H1 (cell line): ENCODE results near the gene FBLN2. TPM values are rescaled to one million over a fixed set of nuclear protein-coding genes. Genes with fewer than 3 reads are reported as not detected.

Experiments
- CTCF ChIA-PET: fragments of 300-600 bp; sonication (Branson Sonifier 250); formaldehyde crosslinking; loops from one replicate; lab custom pipeline; 2021; ENCODE audit not compliant: partially characterized antibody; lab: Charles Lee
- POLR2A ChIA-PET: fragments of 300-600 bp; sonication (Branson Sonifier 250); formaldehyde crosslinking; loops from one replicate; lab custom pipeline; 2021; ENCODE audit warnings: inconsistent platforms; ENCODE audit not compliant: partially characterized antibody; lab: Charles Lee
- DNase-seq, 2 experiments: peaks; one replicate each; pipeline versions ENCODE4 v3.0.0 to v3.0.0-alpha.2; 2010 to 2022; ENCODE audit warnings: low spot score in 2 of 2, low read depth in 1 of 2, mixed read lengths in 1 of 2
- FAIRE-seq: peaks from 2 replicates; lab custom pipeline; 2011; peaks lifted over from hg19 to GRCh38; lab: Jason Lieb, UNC
- H2AFZ ChIP-seq: 2 replicates; pipeline ENCODE4 v1.8.1; 2012; ENCODE audit warnings: low read length, inconsistent platforms
- H2AK5ac ChIP-seq: 2 replicates; pipeline ENCODE4 v1.6.1; 2013; ENCODE audit warnings: low read depth, low read length
- H2BK120ac ChIP-seq: replicated peaks from 2 replicates; pipeline ENCODE3; 2013; ENCODE audit warnings: low read depth, low read length, inconsistent platforms
- H2BK12ac ChIP-seq: 2 replicates; pipeline ENCODE4 v1.6.1; 2013; ENCODE audit warnings: low read depth, low read length
- H2BK15ac ChIP-seq: 2 replicates; pipeline ENCODE4 v1.6.1; 2013; ENCODE audit warnings: low read length
- H2BK20ac ChIP-seq: 2 replicates; pipeline ENCODE4 v1.6.1; 2013; ENCODE audit warnings: low read length
- H2BK5ac ChIP-seq: 2 replicates; pipeline ENCODE4 v1.6.1; 2013; ENCODE audit warnings: low read depth, low read length
- H3K14ac ChIP-seq: 2 replicates; pipeline ENCODE4 v1.6.1; 2013; ENCODE audit warnings: inconsistent platforms; ENCODE audit not compliant: insufficient read length
- H3K18ac ChIP-seq: 2 replicates; pipeline ENCODE4 v1.6.1; 2013; ENCODE audit warnings: low read length; ENCODE audit errors: extremely low read depth
- H3K23ac ChIP-seq: 2 replicates; pipeline ENCODE4 v1.6.1; 2013; ENCODE audit warnings: inconsistent platforms; ENCODE audit not compliant: insufficient read length
- H3K23me2 ChIP-seq: 2 replicates; pipeline ENCODE4 v1.6.1; 2013; ENCODE audit warnings: low read depth, low read length
- H3K27ac ChIP-seq: 2 replicates; pipeline ENCODE4 v1.6.1; 2011; ENCODE audit warnings: low read depth, low read length, inconsistent platforms
- H3K27me3 ChIP-seq, 4 experiments: replicated peaks in 1 of 4; 1 replicate in 1 of 4; 2 replicates in 3 of 4; pipeline versions ENCODE4 v1.6.1 to v1.8.1; 2011 to 2013; ENCODE audit warnings: low read length in 3 of 4, mild to moderate bottlenecking in 3 of 4, inconsistent platforms in 2 of 4, mixed read lengths in 2 of 4, moderate library complexity in 1 of 4; ENCODE audit not compliant: control insufficient read depth in 3 of 4, insufficient read depth in 3 of 4; ENCODE audit errors: extremely low read depth in 1 of 4
- H3K36me3 ChIP-seq, 4 experiments: 2 replicates each; pipeline versions ENCODE4 v1.6.1 to v1.8.1; 2011 to 2013; ENCODE audit warnings: mild to moderate bottlenecking in 4 of 4, low read length in 3 of 4, moderate library complexity in 2 of 4, control low read depth in 1 of 4, inconsistent platforms in 1 of 4; ENCODE audit not compliant: insufficient read depth in 4 of 4, control insufficient read depth in 2 of 4
- H3K4ac ChIP-seq: replicated peaks from 2 replicates; pipeline ENCODE3; 2013; ENCODE audit warnings: low read length, low read depth, mixed read lengths, inconsistent platforms; ENCODE audit not compliant: insufficient read length
- H3K4me1 ChIP-seq, 4 experiments: replicated peaks in 1 of 4; 1 replicate in 1 of 4; 2 replicates in 3 of 4; pipeline versions ENCODE4 v1.6.1 to v1.8.1; 2011 to 2013; ENCODE audit warnings: low read length in 3 of 4, inconsistent platforms in 2 of 4, mixed read lengths in 1 of 4; ENCODE audit not compliant: insufficient read depth in 4 of 4, control insufficient read depth in 3 of 4
- H3K4me2 ChIP-seq, 2 experiments: 2 replicates each; pipeline versions ENCODE4 v1.6.1 to v1.8.1; 2011 to 2013; ENCODE audit warnings: low read depth in 2 of 2, low read length in 2 of 2, control low read depth in 1 of 2, inconsistent platforms in 1 of 2, mild to moderate bottlenecking in 1 of 2; ENCODE audit not compliant: insufficient read depth in 1 of 2
- H3K4me3 ChIP-seq, 4 experiments: fragments of 200-600, 300-600 bp in 1 of 4; sonication (generic), shearing (Covaris generic), sonication (Bioruptor Twin) in 1 of 4; 2 replicates each; pipeline versions ENCODE4 v1.5.1 to v1.8.1; 2011 to 2016; ENCODE audit warnings: low read length in 4 of 4, low read depth in 3 of 4, control low read depth in 2 of 4, inconsistent platforms in 2 of 4, mild to moderate bottlenecking in 2 of 4, mixed read lengths in 1 of 4, moderate library complexity in 1 of 4; ENCODE audit not compliant: insufficient read depth in 2 of 4; ENCODE audit errors: extremely low read depth in 1 of 4
- H3K56ac ChIP-seq: replicated peaks from 2 replicates; pipeline ENCODE3; 2013; ENCODE audit warnings: low read depth, mild to moderate bottlenecking, mixed read lengths, low read length, inconsistent platforms; ENCODE audit not compliant: insufficient read length
- H3K79me1 ChIP-seq: 2 replicates; pipeline ENCODE4 v1.6.1; 2013; ENCODE audit warnings: low read depth, low read length, control low read depth
- H3K79me2 ChIP-seq, 2 experiments: 2 replicates each; pipeline versions ENCODE4 v1.6.1 to v1.8.1; 2012 to 2013; ENCODE audit warnings: low read length in 2 of 2, mild to moderate bottlenecking in 2 of 2, inconsistent platforms in 1 of 2; ENCODE audit not compliant: insufficient read depth in 2 of 2, control insufficient read depth in 1 of 2
- H3K9ac ChIP-seq, 4 experiments: replicated peaks in 1 of 4; 1 replicate in 1 of 4; 2 replicates in 3 of 4; pipeline versions ENCODE4 v1.6.1 to v1.8.1; 2011 to 2013; ENCODE audit warnings: low read depth in 3 of 4, low read length in 3 of 4, control low read depth in 2 of 4, mild to moderate bottlenecking in 2 of 4, moderate library complexity in 2 of 4, inconsistent platforms in 1 of 4; ENCODE audit errors: extremely low read depth in 1 of 4
- H3K9me3 ChIP-seq, 2 experiments: 2 replicates each; pipeline versions ENCODE4 v1.6.1 to v1.8.1; 2012 to 2013; ENCODE audit warnings: mild to moderate bottlenecking in 2 of 2, moderate library complexity in 2 of 2, control low read depth in 1 of 2, inconsistent platforms in 1 of 2, low read depth in 1 of 2, low read length in 1 of 2, mixed read lengths in 1 of 2; ENCODE audit not compliant: insufficient read depth in 2 of 2
- H4K20me1 ChIP-seq, 2 experiments: replicated peaks in 1 of 2; 2 replicates each; pipeline versions ENCODE3 to v1.8.1; 2011 to 2013; ENCODE audit warnings: inconsistent platforms in 2 of 2, low read length in 2 of 2, mild to moderate bottlenecking in 1 of 2; ENCODE audit not compliant: insufficient read depth in 2 of 2, control insufficient read depth in 1 of 2
- H4K5ac ChIP-seq: 2 replicates; pipeline ENCODE4 v1.6.1; 2013; ENCODE audit warnings: low read length, low read depth, mixed read lengths, inconsistent platforms; ENCODE audit not compliant: insufficient read length
- H4K8ac ChIP-seq: 2 replicates; pipeline ENCODE4 v1.8.0; 2013; ENCODE audit warnings: mild to moderate bottlenecking, moderate library complexity, low read length, inconsistent platforms; ENCODE audit not compliant: insufficient read depth; ENCODE audit errors: extremely low read depth
- H4K91ac ChIP-seq: replicated peaks from 2 replicates; pipeline ENCODE3; 2013; ENCODE audit warnings: low read length, mixed read lengths, inconsistent platforms; ENCODE audit not compliant: insufficient read length
- EZH2 ChIP-seq: fragments of 200-600 bp; sonication (generic); IDR thresholded peaks from 2 replicates; pipeline ENCODE4 v1.7.1; 2012; ENCODE audit warnings: low read depth, mild to moderate bottlenecking, moderate library complexity, low read length, inconsistent platforms; ENCODE audit not compliant: severe bottlenecking
- GTF2F1 ChIP-seq: IDR thresholded peaks from 2 replicates; pipeline ENCODE4 v1.6.1; 2012; ENCODE audit warnings: low read depth, low read length, improper control_type of control experiment, borderline replicate concordance
- HDAC2 ChIP-seq, 2 experiments: fragments of 300-600 bp in 1 of 2; sonication (generic) in 1 of 2; IDR thresholded peaks; 2 replicates each; pipeline ENCODE4 v1.6.1; 2011 to 2012; ENCODE audit warnings: low read depth in 2 of 2, low read length in 2 of 2, mild to moderate bottlenecking in 2 of 2, moderate library complexity in 2 of 2, borderline replicate concordance in 1 of 2, inconsistent platforms in 1 of 2
- JUND ChIP-seq: IDR thresholded peaks from 2 replicates; pipeline ENCODE4 v1.6.1; 2011; ENCODE audit warnings: mild to moderate bottlenecking, improper control_type of control experiment, low read length
- NANOG ChIP-seq: IDR thresholded peaks from 2 replicates; pipeline ENCODE4 v1.6.1; 2011; ENCODE audit warnings: low read length, low read depth, mild to moderate bottlenecking, inconsistent platforms; ENCODE audit not compliant: insufficient read depth, poor library complexity, severe bottlenecking
- NRF1 ChIP-seq: IDR thresholded peaks from 2 replicates; pipeline ENCODE4 v1.6.1; 2011; ENCODE audit warnings: mild to moderate bottlenecking, low read depth, low read length, improper control_type of control experiment
- RFX5 ChIP-seq: IDR thresholded peaks from 2 replicates; pipeline ENCODE4 v1.6.1; 2011; ENCODE audit warnings: low read depth, low read length, improper control_type of control experiment, borderline replicate concordance
- WGBS, 2 experiments: shearing (Covaris generic) in 1 of 2; methylation state at CpG; one replicate each; pipeline versions ENCODE4 v1.1.6 to v1.1.7; 2013 to 2015; ENCODE audit warnings: low lambda C conversion rate in 2 of 2, mixed read lengths in 2 of 2, inconsistent platforms in 1 of 2, low coverage in 1 of 2, missing lambda C conversion rate in 1 of 2; ENCODE audit not compliant: insufficient replicate concordance in 2 of 2, insufficient coverage in 1 of 2, insufficient read length in 1 of 2; ENCODE audit errors: extremely low coverage in 1 of 2, missing lambda C conversion rate in 1 of 2; 5-methylcytosine and 5-hydroxymethylcytosine counted together
- long read RNA-seq, 2 experiments: library from RNA in 1 of 2; library from capped mRNA in 1 of 2; stranded (forward); transcript quantifications; one replicate each; pipeline ENCODE4 v2.0.0, GENCODE V29; 2021; ENCODE audit warnings: inconsistent platforms in 1 of 2
- polyA minus RNA-seq, 3 experiments: library from RNA; depleted of rRNA, polyadenylated mRNA; stranded (reverse); fragments of >200 nt; gene quantifications; 1 replicate in 2 of 3; 2 replicates in 1 of 3; pipeline ENCODE4 v1.2.3, GENCODE V29; 2011
- polyA plus RNA-seq, 7 experiments: library from polyadenylated mRNA; depleted of rRNA in 3 of 7; stranded (reverse) in 5 of 7; unstranded in 2 of 7; fragments of >200 nt in 5 of 7; fragments of 200-250 nt in 2 of 7; gene quantifications; 1 replicate in 5 of 7; 2 replicates in 1 of 7; 4 replicates in 1 of 7; pipeline versions ENCODE4 v1.2.1 to v1.2.3, GENCODE V29; 2011 to 2013; ENCODE audit warnings: missing spikeins in 2 of 7, mixed read lengths in 2 of 7
- total RNA-seq: library from RNA; stranded (reverse); fragmentation: NEBNext Ultra II Directional; extraction: Animal tissue kit (Norgen Biotek cat#: 25700); gene quantifications from 2 replicates; pipeline ENCODE4 v1.2.1, GENCODE V29; 2021

FBLN2 gene
- total RNA-seq (15.5 and 17.4 TPM in 2 replicates), polyA plus RNA-seq (2011; rRNA removed) (24.2 and 26.5 TPM in 2 replicates), polyA minus RNA-seq (2011; rRNA and poly(A)+ RNA removed) (9.5 and 12.2 TPM in 2 replicates)
- 18.1 TPM for polyA plus RNA-seq (2011; cell fraction: cytosol; rRNA removed)
- 23.2 TPM for polyA plus RNA-seq (2011; cell fraction: nucleus; rRNA removed)
- polyA plus RNA-seq (2012, experiment 1 of 2): 7.5 to 15.3 TPM (median 12.9 TPM) in 4 replicates
- 12.0 TPM for polyA plus RNA-seq (2012, experiment 2 of 2)
- 42.7 TPM for polyA plus RNA-seq (2013, experiment 1 of 2)
- 31.4 TPM for polyA plus RNA-seq (2013, experiment 2 of 2)
- 17.5 TPM for polyA minus RNA-seq (2011; cell fraction: cytosol; rRNA and poly(A)+ RNA removed)
- 6.6 TPM for polyA minus RNA-seq (2011; cell fraction: nucleus; rRNA and poly(A)+ RNA removed)
- long read RNA-seq, experiment 1, partial matches to known transcripts: 3 of 8 reads
- long read RNA-seq, experiment 1, other reads (novel, unspliced or antisense): 5 of 8 reads
- long read RNA-seq, experiment 2, partial matches to known transcripts: 1 of 1 reads
- long read RNA-seq, experiment 2, other reads (novel, unspliced or antisense): 0 of 1 reads

- Histone ChIP-seq H3K79me1 (0 out of 2 replicates have a peak, but pooled peaks cover 4% of the 10 kb centered on the region), H4K91ac (peak within 1 kb of the TSS; percentile 44), H2BK12ac (peak within 1 kb of the TSS; percentile 88; the same call in 1 of the 2 replicates), H3K14ac (no peak within 1 kb of the TSS), H2AFZ (no peak within 1 kb of the TSS), H3K36me3 (no peaks in the 10 kb centered on the region), H3K27ac (no peak within 1 kb of the TSS), H3K23ac (no peak within 1 kb of the TSS), H3K9ac (no peak within 1 kb of the TSS), H3K23me2 (peaks cover 2% of the 10 kb centered on the region; the same call in 1 of the 2 replicates), H2BK5ac (peak within 1 kb of the TSS; percentile 35; the same call in 1 of the 2 replicates), H4K8ac (peak within 1 kb of the TSS; percentile 15; the same call in 1 of the 2 replicates), H2BK120ac (no peak within 1 kb of the TSS), H3K4me2 (peak within 1 kb of the TSS; percentile 18 to 66), H3K79me2 (no peaks in the 10 kb centered on the region), H4K20me1 (peaks cover 0 to 2% of the 10 kb centered on the region in 2 experiments), H2AK5ac (peak within 1 kb of the TSS; percentile 82; the same call in 1 of the 2 replicates), H4K5ac (no peak within 1 kb of the TSS), H3K18ac (peak within 1 kb of the TSS; percentile 60), H3K27me3 (peaks cover 0 to 22% (median 18%) of the 10 kb centered on the region in 4 experiments; a peak in 6 of 7 replicates), H2BK20ac (peak within 1 kb of the TSS; percentile 29; the same call in 1 of the 2 replicates), H3K56ac (no peak within 1 kb of the TSS), H3K4me1 (peaks cover 0 to 28% (median 11%) of the 10 kb centered on the region in 4 experiments; a peak in 6 of 7 replicates), H3K9me3 (no peaks in the 10 kb centered on the region), H3K4me3 (peak within 1 kb of the TSS; percentile 32 to 55 (median 42)), H2BK15ac (peak within 1 kb of the TSS; percentile 82; the same call in 1 of the 2 replicates), H3K4ac (peak within 1 kb of the TSS; percentile 54)
- ChIA-PET CTCF (interaction anchor here (0.6 to 51.2 kb wide), 6 partner anchors 17 to 212 kb away, joined by 3 to 856 read pairs (median 6); no protein-coding TSS in a partner anchor), POLR2A (interaction anchor here (1.7 kb wide), 1 partner anchor 10 kb away, joined by 7 read pairs; no protein-coding TSS in a partner anchor)
- FAIRE-seq (no peak), DNase-seq (peak in 1 of 2 experiments; percentile 86)
- WGBS, 2 experiments: 2% methylated on average over 65 of the region's 107 CpGs; no CpG with 5 or more reads in 1 of the 2 experiments
- TF ChIP-seq GTF2F1 (no peak), JUND (no peak), RFX5 (no peak), EZH2 (no peak), NRF1 (no peak), NANOG (no peak), HDAC2 (IDR thresholded peaks at IDR 0.05; ENCODE audit: borderline replicate concordance in 1 of 2, low read depth in 2 of 2, low read length in 2 of 2) (no peak)
Observed at GRCh38 chr3:13548696-13549622, at the start of gene FBLN2. Gene FBLN2 (plus strand): TSS chr3:13549125. CDS start chr3:13570356, 21,231 bp downstream.
